HG03520 (cell line): ENCODE data around the gene DCAKD.

Source experiments
- ATAC-seq: cut with Tn5 transposase; IDR thresholded peaks from one replicate; pipeline ENCODE4 v1.9.1; 2021; ENCODE audit warnings: mild to moderate bottlenecking, moderate library complexity; ENCODE audit not compliant: unreplicated experiment

DCAKD gene

GRCh38 chr17:45006927-45007461, 44.4 kb downstream of the DCAKD start:
- ATAC-seq: no peak

- no peak for ATAC-seq
Observed at GRCh38 chr17:45005700-45006099, 45.7 kb downstream of the DCAKD start.

GRCh38 chr17:45004388-45004787, 47.0 kb downstream of the DCAKD start:
- no peak for ATAC-seq

- no peak for ATAC-seq
Observed at GRCh38 chr17:45003877-45004276, 47.6 kb downstream of the DCAKD start.

GRCh38 chr17:45001310-45001709, 50.1 kb downstream of the DCAKD start:
- no peak for ATAC-seq

- ATAC-seq: no peak
Observed at GRCh38 chr17:44999433-44999832, 52.0 kb downstream of the DCAKD start.

GRCh38 chr17:44998646-44999045, 52.8 kb downstream of the DCAKD start:
- ATAC-seq: no peak

GRCh38 chr17:44997733-44998520, 53.5 kb downstream of the DCAKD start:
- no peak for ATAC-seq

- ATAC-seq: no peak
Observed at GRCh38 chr17:44996304-44996703, 55.1 kb downstream of the DCAKD start.

- no peak for ATAC-seq
Observed at GRCh38 chr17:44995436-44996001, 55.9 kb downstream of the DCAKD start.

GRCh38 chr17:44992242-44992939, 59.0 kb downstream of the DCAKD start:
- ATAC-seq: no peak

GRCh38 chr17:44990994-44991393, 60.4 kb downstream of the DCAKD start:
- ATAC-seq: no peak

- no peak for ATAC-seq
Observed at GRCh38 chr17:44989552-44990138, 61.8 kb downstream of the DCAKD start.

- no peak for ATAC-seq
Observed at GRCh38 chr17:44988044-44988942, 63.1 kb downstream of the DCAKD start.

- ATAC-seq: no peak
Observed at GRCh38 chr17:44983563-44983962, 67.9 kb downstream of the DCAKD start.

- ATAC-seq: no peak
Observed at GRCh38 chr17:44982113-44982702, 69.2 kb downstream of the DCAKD start.

- ATAC-seq: no peak
Observed at GRCh38 chr17:44981221-44981968, 70.0 kb downstream of the DCAKD start.

GRCh38 chr17:44979426-44979995, 71.9 kb downstream of the DCAKD start:
- ATAC-seq: no peak

GRCh38 chr17:44978807-44979206, 72.6 kb downstream of the DCAKD start:
- no peak for ATAC-seq
